NOMO-1 treated with dmso at 0.1 percent for 144 hours (cell line): ENCODE results near the gene NMNAT3.

Source experiments
- DNase-seq: peaks from one replicate; lab custom pipeline; 2025; ENCODE audit not compliant: unreplicated experiment; lab: John Stamatoyannopoulos, UW

Gene NMNAT3

GRCh38 chr3:139548801-139549200 is 129.0 kb downstream of the NMNAT3 start:
- DNase-seq, result no peak

- DNase-seq, result no peak
Observed at GRCh38 chr3:139547666-139548065, 130.1 kb downstream of the NMNAT3 start.

DNA sequence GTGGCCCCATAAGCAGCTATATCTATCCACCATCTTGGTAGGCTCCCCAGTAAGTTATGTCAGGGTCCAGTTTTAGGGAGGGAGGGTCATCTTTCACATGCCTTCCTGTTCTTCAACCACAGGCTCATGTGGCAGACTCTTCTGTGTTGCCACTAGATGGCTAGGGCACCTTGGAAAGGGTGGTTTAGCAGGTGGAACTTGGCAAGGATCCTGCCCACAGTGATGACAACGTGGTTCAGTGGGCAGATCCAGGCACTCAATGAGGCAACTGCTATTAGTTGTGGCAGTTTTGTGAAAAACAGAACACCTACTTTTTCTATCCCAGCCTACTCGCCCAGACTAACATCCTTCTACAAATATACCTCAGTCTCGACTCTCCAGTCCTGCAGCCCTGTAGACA is 131.0 kb downstream of the NMNAT3 start:
- no peak for DNase-seq

DNA sequence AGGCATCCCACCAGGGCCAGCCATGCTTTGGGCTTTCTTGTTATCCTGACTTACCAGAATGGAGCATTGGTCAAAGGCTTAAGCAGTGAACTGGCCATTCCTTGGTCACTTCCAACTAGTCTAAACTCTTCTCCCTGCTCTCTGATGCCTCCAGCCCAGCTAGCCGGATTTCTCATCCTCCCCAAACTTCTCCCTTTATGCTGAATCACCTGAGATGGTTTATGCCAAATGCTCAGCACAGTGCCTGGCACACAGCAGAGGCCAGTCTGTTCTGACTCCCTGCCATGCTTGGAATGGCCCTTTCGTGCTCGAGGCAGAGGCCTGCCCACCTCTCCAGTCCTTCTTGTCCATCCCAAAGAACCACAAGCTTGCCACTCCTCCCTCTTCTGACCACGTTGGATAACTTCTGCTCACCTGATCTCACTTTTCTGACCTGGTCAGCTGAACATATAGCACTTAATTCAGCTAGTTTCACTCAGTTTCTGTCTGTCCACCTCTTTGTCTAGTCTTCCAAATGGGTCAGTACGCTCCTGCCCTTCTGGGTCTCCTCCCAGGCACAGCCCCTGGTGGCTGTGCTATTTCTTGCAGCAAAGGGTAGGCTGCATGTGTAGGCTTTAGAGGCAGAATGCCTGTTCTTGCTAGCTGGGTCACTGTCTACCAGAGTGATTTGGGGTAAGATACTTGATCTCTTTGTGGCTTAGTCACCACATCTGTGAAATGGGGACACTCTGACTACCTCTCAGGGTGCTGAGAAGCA is 136.1 kb downstream of the NMNAT3 start:
- DNase-seq, result no peak

GRCh38 chr3:139540651-139541531 is 136.9 kb downstream of the NMNAT3 start:
- peak; percentile 20 for DNase-seq

GRCh38 chr3:139538733-139539132 is 139.0 kb downstream of the NMNAT3 start:
- DNase-seq, result no peak

DNA sequence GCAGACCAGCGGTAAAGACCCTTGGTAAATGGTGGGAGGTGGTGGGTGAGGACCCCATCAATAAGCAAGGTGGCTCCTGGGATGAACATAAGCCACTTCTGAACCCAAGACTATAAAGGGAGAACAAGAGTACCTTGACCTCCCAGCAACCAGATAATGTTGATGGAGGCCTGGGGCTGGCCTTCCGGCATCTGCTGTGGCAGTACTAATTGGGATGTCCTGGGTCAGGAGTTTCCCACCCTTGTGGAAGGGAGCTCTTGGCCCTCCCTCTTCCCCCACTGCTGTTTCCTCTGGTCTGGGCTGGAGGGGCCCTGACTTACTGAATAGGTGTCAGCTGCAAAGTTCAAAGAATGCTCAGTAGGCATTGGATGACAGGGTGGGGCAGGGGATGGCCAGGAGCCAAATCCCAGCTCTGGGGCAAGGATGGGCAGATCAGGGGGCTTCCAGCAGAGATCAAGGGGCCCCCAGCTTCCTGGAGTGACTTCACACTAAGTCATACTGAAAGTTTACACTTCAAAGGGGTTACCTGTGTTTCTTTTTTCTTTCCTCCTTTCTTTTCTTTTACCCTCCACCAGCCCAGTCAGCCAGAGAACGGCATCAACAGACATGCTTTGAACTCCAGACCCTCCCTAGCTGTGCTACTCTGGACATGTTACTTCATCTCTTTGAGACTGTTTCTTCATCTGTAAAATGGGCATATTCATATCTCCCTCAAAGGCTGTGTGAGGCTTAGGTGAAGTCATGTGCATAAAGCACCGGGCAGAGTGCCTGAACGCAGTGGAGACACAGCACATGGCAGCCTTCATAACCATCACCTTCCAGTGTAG is 139.8 kb downstream of the NMNAT3 start:
- DNase-seq, result no peak

DNA sequence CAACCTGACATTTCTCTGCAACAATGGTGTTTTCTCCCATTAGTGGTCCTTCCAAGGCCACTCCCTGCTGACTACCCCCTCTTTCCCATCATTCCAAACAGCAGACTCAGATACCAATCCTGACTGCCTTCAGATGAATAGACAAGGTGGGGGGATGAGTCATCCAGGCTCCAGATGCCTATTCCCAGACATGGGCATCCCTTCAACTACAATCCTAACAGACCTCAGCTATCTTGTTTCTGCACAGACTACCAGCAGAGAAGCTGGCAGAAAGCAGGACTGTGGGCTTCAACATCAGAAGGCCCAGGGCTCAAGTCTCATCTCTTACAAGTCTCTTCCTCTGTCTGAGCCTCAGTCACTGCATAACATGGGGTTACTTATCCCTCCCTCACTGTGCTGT is 140.4 kb downstream of the NMNAT3 start:
- no peak for DNase-seq

- no peak for DNase-seq
Observed at GRCh38 chr3:139534992-139535879, 142.5 kb downstream of the NMNAT3 start.

DNA sequence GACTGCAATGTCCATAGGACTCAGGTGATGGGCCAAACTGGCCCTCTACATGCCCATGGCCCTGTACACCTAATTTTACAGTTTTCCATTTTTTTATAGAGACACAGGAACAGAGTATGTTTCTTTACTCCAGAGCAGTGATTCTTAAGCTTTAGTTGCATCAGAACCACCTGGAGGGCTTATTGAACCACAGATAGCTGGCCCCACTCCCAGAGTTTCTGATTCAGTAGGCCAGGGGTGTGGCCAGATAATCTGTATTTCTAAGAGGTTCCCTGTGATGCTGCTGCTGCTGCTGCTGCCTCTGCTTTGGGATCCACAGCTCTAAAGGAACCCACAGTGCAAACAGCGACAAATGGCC is 143.3 kb downstream of the NMNAT3 start:
- DNase-seq, result no peak

- no peak for DNase-seq
Observed at GRCh38 chr3:139533781-139534454, 143.9 kb downstream of the NMNAT3 start.

GRCh38 chr3:139532976-139533375 is 144.8 kb downstream of the NMNAT3 start:
- DNase-seq, result no peak

GRCh38 chr3:139530717-139531116 is 147.1 kb downstream of the NMNAT3 start:
- DNase-seq, result no peak

DNA sequence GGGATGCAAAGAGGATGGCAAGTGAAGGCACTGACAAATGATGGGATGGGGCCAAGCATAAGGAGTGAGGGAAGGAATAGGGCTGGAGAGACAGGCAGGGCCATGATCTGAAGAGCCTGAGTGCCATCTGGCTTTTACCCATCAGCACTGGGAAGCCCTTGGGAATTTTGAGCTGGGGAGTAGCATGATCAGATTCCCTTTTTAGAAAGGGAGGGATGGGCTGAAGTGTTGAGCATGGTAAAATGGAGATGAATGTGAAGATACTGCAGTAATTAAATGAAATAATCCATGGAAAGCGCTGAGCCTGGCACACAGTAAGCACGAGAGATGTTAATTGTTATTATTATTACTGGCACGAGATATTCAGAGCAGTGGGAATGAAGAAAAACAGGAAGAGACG is 148.1 kb downstream of the NMNAT3 start:
- no peak for DNase-seq

DNA sequence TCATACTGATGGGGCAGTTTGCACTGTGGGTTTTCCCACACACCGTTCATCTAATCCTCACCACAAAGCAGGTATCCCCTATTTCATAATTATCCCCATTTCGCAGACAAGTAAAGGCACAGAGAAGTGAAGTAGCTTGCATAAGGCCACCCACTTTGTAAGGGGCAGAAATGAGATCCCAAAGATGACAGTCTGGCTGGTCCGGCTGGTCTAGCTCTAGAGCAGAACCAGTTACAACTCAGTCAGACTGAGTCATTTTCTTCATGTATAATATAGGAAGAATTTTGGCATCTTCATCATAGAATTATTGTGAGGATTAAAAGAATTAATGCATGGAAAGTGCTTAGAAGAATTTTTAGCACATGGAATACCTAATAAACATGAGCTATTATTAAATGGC is 148.8 kb downstream of the NMNAT3 start:
- no peak for DNase-seq

DNA sequence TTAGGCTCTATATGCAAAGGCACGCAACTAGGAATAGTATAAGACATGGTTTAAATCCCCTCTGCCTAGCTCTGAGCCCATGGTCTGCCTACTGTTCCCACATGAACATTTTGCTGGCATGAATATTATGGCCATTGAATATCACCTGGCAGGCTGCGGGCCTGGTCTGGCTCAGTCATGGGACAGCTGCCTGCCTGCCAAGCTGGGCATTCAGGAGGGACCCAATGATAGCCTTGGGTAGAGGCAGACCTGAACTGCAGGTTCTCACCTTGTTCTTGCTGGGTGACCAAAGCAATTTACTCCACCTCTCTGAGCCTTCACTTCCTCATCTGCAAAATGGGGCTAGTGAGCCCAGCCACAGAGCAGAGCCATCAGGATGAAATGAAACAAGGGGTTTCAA is 149.5 kb downstream of the NMNAT3 start:
- no peak for DNase-seq

GRCh38 chr3:139527265-139527664 is 150.5 kb downstream of the NMNAT3 start:
- no peak for DNase-seq

DNA sequence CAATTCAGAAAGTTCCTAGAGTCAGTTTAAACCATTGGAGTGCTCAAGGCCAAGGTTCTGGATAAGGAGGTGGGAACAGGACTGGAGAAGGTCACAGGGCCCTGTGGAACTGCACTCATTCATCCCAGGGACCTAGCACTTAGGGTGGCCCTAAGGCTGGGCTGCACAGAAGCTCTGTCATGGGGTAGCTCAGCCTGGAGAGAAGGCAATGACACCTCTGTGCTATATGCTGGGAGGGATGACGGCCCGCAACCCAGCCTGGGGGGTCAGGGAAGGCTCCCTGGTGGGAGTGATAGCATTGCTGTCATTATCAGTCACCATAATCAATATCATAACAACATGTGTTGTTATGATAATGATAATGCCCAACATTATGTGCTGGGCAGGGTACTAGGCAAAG is 151.6 kb downstream of the NMNAT3 start:
- no peak for DNase-seq

GRCh38 chr3:139524841-139525636 is 152.7 kb downstream of the NMNAT3 start:
- no peak for DNase-seq
